GM23338 (cell line): ENCODE data around the gene DMWD. TPM values are rescaled to one million over a fixed set of nuclear protein-coding genes. Genes with fewer than 3 reads are reported as not detected.

Experiments used
- ATAC-seq: fragments of 200-7000 bp; cut with Tn5 transposase; 3 replicates; pipeline ENCODE4 v1.9.1; 2020
- DNase-seq: peaks from one replicate; pipeline ENCODE4 v3.0.0-alpha.2; 2015; ENCODE audit warnings: low spot score
- H2AFZ ChIP-seq: fragments of 200-600 bp; sonication (generic); 2 replicates; pipeline ENCODE4 v1.8.0; 2016; ENCODE audit warnings: antibody characterized with exemption, mild to moderate bottlenecking, moderate library complexity
- H3F3A ChIP-seq: fragments of 200-600 bp; sonication (generic); replicated peaks from 2 replicates; pipeline ENCODE4 v1.8.0; 2017; ENCODE audit warnings: antibody characterized with exemption, mixed run types, low read depth
- H3K27ac ChIP-seq: fragments of 200-600 bp; sonication (generic); 2 replicates; pipeline ENCODE4 v1.6.1; 2016; ENCODE audit warnings: low read depth
- H3K27me3 ChIP-seq: fragments of 200-600 bp; sonication (generic); 2 replicates; pipeline ENCODE4 v1.8.0; 2016; ENCODE audit warnings: mild to moderate bottlenecking, mixed run types, moderate library complexity; ENCODE audit not compliant: insufficient read depth
- H3K36me3 ChIP-seq: fragments of 200-600 bp; sonication (generic); 2 replicates; pipeline ENCODE4 v1.8.0; 2016; ENCODE audit warnings: mild to moderate bottlenecking; ENCODE audit not compliant: insufficient read depth
- H3K4me1 ChIP-seq: fragments of 200-600 bp; sonication (generic); 2 replicates; pipeline ENCODE4 v1.8.0; 2016; ENCODE audit warnings: mild to moderate bottlenecking, moderate library complexity; ENCODE audit not compliant: insufficient read depth
- H3K4me2 ChIP-seq: fragments of 200-600 bp; sonication (generic); 2 replicates; pipeline ENCODE4 v1.7.1; 2017; ENCODE audit warnings: mixed run types
- H3K4me3 ChIP-seq: fragments of 200-600 bp; sonication (generic); 2 replicates; pipeline ENCODE4 v1.6.1; 2016; ENCODE audit warnings: mixed run types
- H3K79me2 ChIP-seq: fragments of 200-600 bp; sonication (generic); replicated peaks from 2 replicates; pipeline ENCODE4 v1.8.0; 2017; ENCODE audit warnings: mild to moderate bottlenecking; ENCODE audit not compliant: insufficient read depth
- H3K9me2 ChIP-seq: fragments of 200-600 bp; sonication (generic); 2 replicates; pipeline ENCODE4 v1.8.0; 2017; ENCODE audit not compliant: insufficient read depth
- H4K20me1 ChIP-seq: fragments of 200-600 bp; sonication (generic); replicated peaks from 2 replicates; pipeline ENCODE4 v1.8.0; 2017; ENCODE audit warnings: mild to moderate bottlenecking; ENCODE audit not compliant: insufficient read depth
- H3K27ac Mint-ChIP-seq: 2 replicates; pipeline ENCODE4 v1.8.0; 2020; ENCODE audit warnings: inconsistent platforms, mild to moderate bottlenecking, moderate library complexity, mixed read lengths
- H3K27me3 Mint-ChIP-seq: 3 replicates; pipeline ENCODE4 v1.8.0; 2022; ENCODE audit warnings: low read depth, mild to moderate bottlenecking, moderate library complexity, mixed read lengths, inconsistent platforms; ENCODE audit not compliant: insufficient read depth, poor library complexity
- H3K36me3 Mint-ChIP-seq: 3 replicates; pipeline ENCODE4 v1.8.0; 2021; ENCODE audit warnings: low read depth, mild to moderate bottlenecking, inconsistent platforms, moderate library complexity, mixed read lengths
- H3K4me1 Mint-ChIP-seq: 3 replicates; pipeline ENCODE4 v1.8.0; 2020; ENCODE audit warnings: mild to moderate bottlenecking, inconsistent platforms, mixed read lengths
- H3K4me3 Mint-ChIP-seq: 3 replicates; pipeline ENCODE4 v1.8.0; 2021; ENCODE audit warnings: moderate library complexity, mild to moderate bottlenecking, inconsistent platforms, mixed read lengths
- H3K9me3 Mint-ChIP-seq: 3 replicates; pipeline ENCODE4 v1.8.0; 2020; ENCODE audit warnings: moderate library complexity, mild to moderate bottlenecking, inconsistent platforms, mixed read lengths
- CREB1 ChIP-seq: fragments of 250-450 bp; sonication (Bioruptor Pico); IDR thresholded peaks from 2 replicates; pipeline ENCODE4 v1.5.0; 2020; ENCODE audit warnings: low read depth, mild to moderate bottlenecking, moderate library complexity
- EZH2phosphoT487 ChIP-seq: fragments of 200-600 bp; sonication (generic); IDR thresholded peaks from one replicate; pipeline ENCODE4 v1.8.1; 2018; ENCODE audit warnings: antibody characterized with exemption; ENCODE audit not compliant: unreplicated experiment
- JUNB ChIP-seq: IDR thresholded peaks from one replicate; pipeline ENCODE4 v1.6.1; 2016; ENCODE audit warnings: antibody characterized with exemption; ENCODE audit not compliant: unreplicated experiment
- NANOG ChIP-seq: IDR thresholded peaks from 2 replicates; pipeline ENCODE4 v1.6.1; 2016; ENCODE audit warnings: antibody characterized with exemption, borderline replicate concordance
- POLR2AphosphoS5 ChIP-seq: IDR thresholded peaks from 2 replicates; pipeline ENCODE4 v1.6.1; 2016; ENCODE audit warnings: antibody characterized with exemption, low read depth
- REST ChIP-seq: IDR thresholded peaks from one replicate; pipeline ENCODE4 v1.6.1; 2018; ENCODE audit warnings: antibody characterized with exemption; ENCODE audit not compliant: unreplicated experiment
- ZNF114 ChIP-seq: fragments of 250-450 bp; sonication (Bioruptor Pico); IDR thresholded peaks from 2 replicates; pipeline ENCODE4 v1.5.0; 2020; ENCODE audit warnings: mild to moderate bottlenecking, moderate library complexity
- ZNF331 ChIP-seq: fragments of 250-450 bp; sonication (Bioruptor Pico); IDR thresholded peaks from 2 replicates; pipeline ENCODE4 v1.5.0; 2020; ENCODE audit warnings: low read depth, mild to moderate bottlenecking, moderate library complexity
- ZNF462 ChIP-seq: fragments of 250-450 bp; sonication (Bioruptor Pico); IDR thresholded peaks from 2 replicates; pipeline ENCODE4 v1.5.0; 2020; ENCODE audit warnings: mild to moderate bottlenecking, moderate library complexity
- polyA plus RNA-seq: library from polyadenylated mRNA; unstranded; fragments of >200 nt; fragmentation: Nextera tagmentation; extraction: Ambion mirVana; gene quantifications from 2 replicates; pipeline ENCODE4 v1.2.1, GENCODE V29; 2016
- total RNA-seq: library from RNA; depleted of rRNA; stranded (reverse); fragments of >200 nt; shearing (Covaris generic); gene quantifications from 2 replicates; pipeline ENCODE4 v1.2.3, GENCODE V29; 2014
- TF ChIP-seq, protein P1 (sequence below): IDR thresholded peaks from 2 replicates; pipeline ENCODE4 v1.6.1; 2016; ENCODE audit warnings: antibody characterized with exemption

Gene DMWD
- total and polyA plus RNA-seq, 2 experiments from 2014 or later, result 12.1 to 45.6 TPM

DNA sequence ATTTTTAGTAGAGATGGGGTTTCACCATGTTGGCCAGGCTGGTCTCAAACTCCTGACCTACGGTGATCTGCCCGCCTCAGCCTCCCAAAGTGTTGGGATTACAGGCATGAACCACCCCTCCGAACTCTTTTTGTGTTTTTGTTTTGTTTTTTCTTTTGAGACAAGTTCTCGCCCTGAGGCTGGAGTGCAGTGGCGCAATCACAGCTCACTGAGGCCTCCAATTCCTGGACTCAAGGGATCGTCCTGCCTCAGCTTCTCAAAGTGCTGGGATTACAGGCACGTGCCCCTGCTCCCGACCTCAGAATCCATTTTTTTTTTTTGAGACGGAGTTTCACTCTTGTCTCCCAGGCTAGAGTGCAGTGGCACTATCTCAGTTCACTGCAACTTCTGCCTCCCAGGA lies 35.0 kb downstream of the DMWD start:
- no peak for TF ChIP-seq ZNF331
- no peak for TF ChIP-seq EZH2phosphoT487
- TF ChIP-seq NANOG, result no peak
- TF ChIP-seq JUNB, result no peak
- no peak for TF ChIP-seq REST
- no peak for ATAC-seq

GRCh38 chr19:45754323-45754722 lies 38.3 kb downstream of the DMWD start:
- peaks cover 3% of the 10 kb centered on the region for H3K4me1 Mint-ChIP-seq
- no peaks in the 10 kb centered on the region for H3K36me3 ChIP-seq
- no peaks in the 10 kb centered on the region for H3K79me2 ChIP-seq
- H3K9me2 ChIP-seq, result no peaks in the 10 kb centered on the region
- no peak overlapping the region for H3K4me3 Mint-ChIP-seq
- ATAC-seq, result no peak
- H3K27ac Mint-ChIP-seq, result no peak overlapping the region
- H3K4me3 ChIP-seq, result no peak overlapping the region
- H3K27me3 Mint-ChIP-seq, result peaks cover 16% of the 10 kb centered on the region
- no peak overlapping the region for H2AFZ ChIP-seq
- no peak overlapping the region for H3K27ac ChIP-seq
- no peaks in the 10 kb centered on the region for H3K27me3 ChIP-seq
- no peak overlapping the region for H3K4me2 ChIP-seq
- no peak for DNase-seq
- no peaks in the 10 kb centered on the region for H3K36me3 Mint-ChIP-seq
- peaks cover 3% of the 10 kb centered on the region; the same call in 1 of the 2 replicates for H3K4me1 ChIP-seq
- H4K20me1 ChIP-seq, result no peaks in the 10 kb centered on the region
- H3K9me3 Mint-ChIP-seq, result no peaks in the 10 kb centered on the region; the same call in 2 of the 3 replicates
- no peaks in the 10 kb centered on the region for H3F3A ChIP-seq
- no peak for TF ChIP-seq EZH2phosphoT487
- TF ChIP-seq CREB1 (CRISPR knock-in tag), result no peak
- no peak for TF ChIP-seq ZNF114 (CRISPR knock-in tag)
- TF ChIP-seq, protein P1, sequence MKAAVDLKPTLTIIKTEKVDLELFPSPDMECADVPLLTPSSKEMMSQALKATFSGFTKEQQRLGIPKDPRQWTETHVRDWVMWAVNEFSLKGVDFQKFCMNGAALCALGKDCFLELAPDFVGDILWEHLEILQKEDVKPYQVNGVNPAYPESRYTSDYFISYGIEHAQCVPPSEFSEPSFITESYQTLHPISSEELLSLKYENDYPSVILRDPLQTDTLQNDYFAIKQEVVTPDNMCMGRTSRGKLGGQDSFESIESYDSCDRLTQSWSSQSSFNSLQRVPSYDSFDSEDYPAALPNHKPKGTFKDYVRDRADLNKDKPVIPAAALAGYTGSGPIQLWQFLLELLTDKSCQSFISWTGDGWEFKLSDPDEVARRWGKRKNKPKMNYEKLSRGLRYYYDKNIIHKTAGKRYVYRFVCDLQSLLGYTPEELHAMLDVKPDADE, result no peak
- no peak for TF ChIP-seq POLR2AphosphoS5
- no peak for TF ChIP-seq JUNB
- no peak for TF ChIP-seq ZNF462 (CRISPR knock-in tag)
- no peak for TF ChIP-seq ZNF331
- no peak for TF ChIP-seq NANOG

More for the DNA sequence above, 35.0 kb downstream of the DMWD start:
- Mint-ChIP-seq H3K27ac (no peak overlapping the region), H3K4me1 (peaks cover 5% of the 10 kb centered on the region), H3K4me3 (no peak overlapping the region), H3K9me3 (no peaks in the 10 kb centered on the region; the same call in 2 of the 3 replicates), H3K36me3 (no peaks in the 10 kb centered on the region), H3K27me3 (peaks cover 18% of the 10 kb centered on the region)
- Histone ChIP-seq H3K4me3 (no peak overlapping the region), H3K36me3 (no peaks in the 10 kb centered on the region), H3F3A (no peaks in the 10 kb centered on the region), H3K4me1 (peaks cover 3% of the 10 kb centered on the region; the same call in 1 of the 2 replicates), H3K79me2 (no peaks in the 10 kb centered on the region), H3K4me2 (no peak overlapping the region), H4K20me1 (no peaks in the 10 kb centered on the region), H3K9me2 (no peaks in the 10 kb centered on the region), H3K27ac (no peak overlapping the region), H2AFZ (no peak overlapping the region), H3K27me3 (no peaks in the 10 kb centered on the region)
- DNase-seq, result no peak
